GM23248 (cell line): ENCODE measurements around the gene KIFAP3.

ENCODE experiments used
- EZH2 ChIP-seq: fragments of 200-600 bp; sonication (generic); IDR thresholded peaks from 2 replicates; pipeline ENCODE4 v1.6.1; 2018; ENCODE audit warnings: antibody characterized with exemption, mild to moderate bottlenecking; ENCODE audit not compliant: insufficient read depth, poor library complexity, severe bottlenecking
- EZH2phosphoT487 ChIP-seq: fragments of 200-600 bp; sonication (generic); IDR thresholded peaks from 2 replicates; pipeline ENCODE4 v1.6.1; 2018; ENCODE audit warnings: antibody characterized with exemption, moderate library complexity, mild to moderate bottlenecking, low read depth; ENCODE audit not compliant: insufficient read depth

DNA sequence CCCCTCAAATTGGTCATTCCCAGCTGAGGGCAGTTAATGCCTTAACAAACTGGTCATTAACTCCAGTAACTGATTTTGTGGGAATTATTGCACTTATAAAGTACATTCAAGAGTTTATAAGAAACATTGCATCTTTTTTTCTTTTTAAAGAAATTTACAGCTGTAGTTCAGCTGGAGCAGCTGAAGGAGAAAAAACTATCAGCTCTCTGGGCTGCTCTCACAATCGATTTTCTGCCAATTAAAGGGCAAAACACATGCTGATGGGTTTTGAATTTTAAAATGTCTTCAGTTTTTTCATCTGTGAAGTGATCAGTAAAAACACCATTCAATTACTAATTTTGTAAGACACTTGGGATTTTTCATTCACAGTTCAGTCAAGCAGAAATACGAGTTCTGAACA lies 74.7 kb downstream of the KIFAP3 start:
- no peak for TF ChIP-seq EZH2phosphoT487
- no peak for TF ChIP-seq EZH2
